Measurements from ENCODE around the gene TMEM178B.
"Not testable (repeated sequence)": the region's sequence is repeated elsewhere in the genome, so short reads cannot be mapped to it uniquely, and the experiment has no call there.

Gene TMEM178B

DNA sequence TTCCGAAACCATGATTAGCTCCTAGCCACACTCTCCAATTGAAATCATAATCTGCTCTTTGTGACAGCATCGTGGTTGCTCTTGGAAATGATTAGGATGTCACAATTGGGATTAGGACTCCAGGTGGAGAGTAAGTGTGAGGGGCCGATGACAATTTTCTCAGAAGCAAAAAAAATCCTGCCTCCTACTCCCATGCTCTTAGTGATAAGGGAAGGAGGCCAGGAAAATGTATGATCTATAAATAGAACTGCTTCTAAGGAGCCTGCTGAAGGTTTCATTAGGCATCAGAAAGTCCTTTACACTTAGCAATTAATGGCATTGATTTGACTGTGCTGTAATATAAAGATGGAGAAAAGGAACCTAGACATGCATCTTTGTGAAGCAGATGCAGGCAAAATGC lies 251.0 kb downstream of the TMEM178B start:
- no peak for DNase-seq

DNA sequence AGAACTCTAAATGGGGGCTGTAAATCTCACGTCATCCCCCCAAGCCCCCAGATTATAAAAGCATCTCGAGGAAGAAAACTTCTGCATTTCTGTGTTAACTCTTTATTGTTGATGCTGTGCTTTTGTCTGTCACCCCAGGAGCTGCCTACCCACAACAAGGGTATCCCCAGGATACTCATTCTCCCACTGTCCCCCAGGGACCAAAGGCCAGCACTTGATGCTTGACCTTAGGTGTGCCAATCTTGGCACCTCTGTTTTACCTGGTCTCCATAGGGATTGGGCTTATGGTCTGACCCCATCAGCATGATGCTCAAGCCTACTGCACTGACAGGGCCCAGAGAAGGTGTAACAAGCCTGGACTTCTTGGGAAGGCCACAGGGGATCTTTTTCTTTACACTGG lies 251.4 kb downstream of the TMEM178B start:
- no peak for DNase-seq

DNA sequence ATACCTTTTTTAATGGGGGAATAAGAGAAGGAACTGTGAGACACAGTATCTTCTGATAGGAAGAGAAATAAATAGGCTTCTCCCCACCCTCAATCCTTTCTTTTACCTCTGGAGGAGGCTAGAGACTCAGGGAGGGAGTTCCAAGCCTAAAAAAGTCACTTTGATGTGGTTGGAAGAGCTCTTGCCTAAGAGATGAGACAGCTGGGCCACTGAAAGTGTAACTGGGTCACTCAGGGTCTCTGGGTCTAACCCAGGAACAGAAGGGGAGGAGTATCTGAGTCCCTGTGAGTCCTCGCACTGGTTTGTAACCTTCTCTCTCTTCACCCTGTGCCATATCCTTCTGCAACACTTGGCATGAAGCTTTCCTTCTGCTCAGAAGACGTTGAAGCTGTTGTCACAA lies 254.4 kb downstream of the TMEM178B start:
- DNase-seq, result no peak

DNA sequence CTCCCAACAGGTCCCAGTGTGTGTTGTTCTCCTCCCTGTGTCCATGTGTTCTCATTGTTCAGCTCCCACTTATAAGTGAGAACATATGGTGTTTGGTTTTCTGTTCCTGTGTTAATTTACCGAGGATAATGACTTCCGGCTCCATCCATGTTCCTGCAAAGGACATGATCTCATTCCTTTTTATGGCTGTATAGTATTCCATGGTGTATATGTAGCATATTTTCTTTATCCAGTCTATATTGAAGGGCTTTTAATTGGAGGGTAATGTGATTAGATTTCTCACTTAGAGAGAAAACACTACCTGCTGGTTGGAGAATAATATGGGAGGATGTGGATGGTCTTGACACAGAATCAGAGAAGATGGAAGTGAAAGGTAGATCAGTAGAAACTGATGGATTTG lies 256.4 kb downstream of the TMEM178B start:
- not testable (repeated sequence) for DNase-seq

DNA sequence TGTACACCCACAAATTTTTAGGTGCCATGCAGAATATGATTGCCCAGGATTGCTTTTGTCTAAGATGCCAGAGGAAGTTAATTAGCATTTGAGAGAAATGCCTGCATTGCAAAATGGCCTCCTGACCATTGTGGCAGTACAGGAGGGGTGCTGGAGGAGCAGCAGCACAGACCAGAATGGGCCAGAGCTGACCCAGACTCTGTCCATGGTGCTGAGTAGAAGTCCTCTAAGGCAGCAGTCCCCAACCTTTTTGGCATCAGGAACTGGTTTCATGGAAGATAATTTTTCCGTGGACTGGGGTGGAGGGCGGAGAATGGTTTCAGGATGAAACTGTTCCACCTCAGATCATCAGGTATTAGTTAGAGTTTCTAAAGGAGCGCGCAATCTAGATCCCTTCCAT lies 259.6 kb downstream of the TMEM178B start:
- DNase-seq, result no peak

DNA sequence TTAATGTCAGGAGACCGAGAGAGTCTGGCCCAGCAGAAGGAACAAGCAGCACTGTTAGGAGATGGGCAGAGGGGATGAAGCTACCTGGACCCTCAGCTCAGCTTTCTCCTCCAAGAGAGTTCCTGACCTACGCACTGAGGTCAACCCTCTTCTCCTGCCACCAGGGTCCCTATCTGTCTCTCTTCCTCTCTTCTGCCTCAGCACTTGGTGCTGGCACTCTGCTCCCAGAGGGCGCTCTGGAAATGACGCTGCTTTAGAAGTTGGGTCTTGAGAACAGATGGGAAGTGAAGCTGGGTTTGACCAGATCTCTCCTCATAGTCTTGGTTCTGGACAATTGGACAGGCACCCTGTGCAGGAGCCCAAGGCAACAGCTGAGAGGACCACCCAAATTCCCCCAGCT lies 261.3 kb downstream of the TMEM178B start:
- DNase-seq, result no peak

DNA sequence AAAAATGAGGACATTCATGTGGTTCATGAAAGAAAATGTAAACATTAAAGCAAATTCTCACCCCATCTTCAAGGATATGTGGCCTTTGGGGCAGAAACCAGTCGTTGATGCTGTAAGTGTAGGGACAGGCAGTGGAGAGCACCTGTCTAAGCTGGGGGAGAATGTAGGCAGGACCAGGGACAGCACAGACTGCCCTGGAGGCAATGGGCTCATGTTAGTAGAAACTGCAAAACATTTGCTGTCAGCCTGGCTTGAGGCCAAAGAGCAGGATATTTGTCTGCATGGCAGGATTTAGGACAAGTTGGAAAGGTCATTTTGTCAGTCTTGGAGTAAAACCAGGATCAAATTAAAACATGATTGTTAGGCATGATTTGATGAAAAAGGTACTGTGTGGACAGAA lies 265.7 kb downstream of the TMEM178B start:
- no peak for DNase-seq

DNA sequence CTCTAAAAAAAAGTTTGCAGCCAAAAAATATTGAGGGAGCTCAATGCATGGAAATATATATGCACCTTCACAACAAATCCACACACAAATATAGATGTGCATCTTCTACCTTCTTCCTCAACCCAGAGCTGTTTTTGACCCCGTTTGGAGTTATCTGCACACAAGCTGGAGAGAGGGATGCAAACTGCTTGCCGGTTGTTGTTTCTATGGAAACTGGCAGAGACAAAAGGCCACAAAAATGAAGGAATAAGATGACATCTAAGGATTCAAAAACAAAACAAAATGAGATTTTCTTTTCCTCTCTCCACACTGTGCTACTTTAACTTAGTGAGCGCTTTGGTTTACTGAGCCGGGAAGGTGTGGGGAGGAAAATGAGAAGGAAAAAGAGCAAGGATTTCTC lies 267.1 kb downstream of the TMEM178B start:
- no peak for DNase-seq

DNA sequence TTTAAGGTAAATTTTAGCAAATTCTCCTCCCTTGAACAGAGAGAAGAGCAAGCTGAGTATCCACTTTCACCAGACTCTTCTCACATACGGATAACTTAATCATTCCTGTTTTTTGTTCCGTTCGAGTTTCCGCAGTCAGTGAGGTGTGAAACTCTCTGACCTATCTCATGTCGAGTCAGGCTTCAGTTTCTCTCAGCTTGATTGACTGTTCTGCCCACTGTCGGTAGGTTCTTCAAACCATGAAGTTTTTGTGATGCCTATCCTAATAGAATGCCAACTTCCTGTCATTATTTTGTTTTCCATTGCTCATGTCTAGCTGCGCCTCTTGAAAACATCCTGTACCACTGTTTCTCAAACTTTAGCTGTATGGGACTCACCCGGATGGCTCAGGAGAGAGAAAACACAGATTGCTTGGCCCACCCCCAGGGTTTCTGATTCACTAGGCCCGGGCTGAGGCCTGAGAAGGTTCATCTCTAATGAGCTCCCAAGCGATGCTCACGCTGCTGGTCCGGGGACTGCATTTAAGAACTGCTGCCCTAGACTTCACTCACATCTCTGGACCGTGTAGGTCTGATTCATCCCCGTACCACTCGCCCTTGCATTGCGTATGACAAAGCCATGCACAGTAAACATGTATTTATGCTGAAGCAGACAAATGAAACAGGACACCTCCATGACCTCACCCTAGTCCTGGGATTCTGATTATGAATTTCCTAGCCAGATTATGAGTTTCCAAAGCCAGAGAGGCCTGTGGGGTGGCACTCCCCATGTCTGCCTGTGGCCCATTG lies 269.0 kb downstream of the TMEM178B start:
- no peak for DNase-seq

DNA sequence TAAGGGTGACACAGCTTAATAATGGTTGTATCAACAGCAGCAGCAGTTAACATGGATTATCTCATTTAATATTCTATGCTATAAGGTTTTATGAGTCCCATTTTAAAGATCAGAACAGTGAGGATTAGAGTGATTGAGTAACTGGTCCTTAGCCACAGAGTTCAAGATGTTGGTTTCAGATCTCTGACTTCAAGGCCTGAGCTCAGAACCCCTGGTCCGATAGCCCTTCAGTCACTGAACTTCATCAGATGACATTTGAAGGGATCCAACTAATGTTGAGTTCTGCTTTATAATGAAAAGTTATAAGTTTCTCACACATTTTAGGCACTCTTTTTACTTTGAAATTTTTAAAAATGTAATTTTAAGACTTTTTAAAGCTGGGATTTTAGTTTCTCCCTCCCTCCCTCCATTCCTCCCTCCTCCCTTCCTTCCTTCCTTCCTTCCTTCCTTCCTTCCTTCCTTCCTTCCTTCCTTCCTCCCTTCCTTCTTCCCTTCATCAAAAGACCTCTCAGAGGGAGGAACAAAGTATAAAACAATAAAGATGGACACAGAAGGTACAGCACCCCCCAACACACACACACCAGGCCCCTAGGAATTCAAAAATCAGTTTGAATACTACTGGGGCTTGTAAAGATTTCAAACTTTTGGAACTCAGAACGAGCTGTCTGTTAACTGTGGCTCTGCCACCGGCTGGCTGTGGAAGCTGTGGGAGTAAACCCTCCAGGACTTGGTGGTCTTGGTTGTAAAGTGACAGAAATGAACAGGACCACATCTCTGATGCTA lies 270.5 kb downstream of the TMEM178B start:
- DNase-seq, result no peak

DNA sequence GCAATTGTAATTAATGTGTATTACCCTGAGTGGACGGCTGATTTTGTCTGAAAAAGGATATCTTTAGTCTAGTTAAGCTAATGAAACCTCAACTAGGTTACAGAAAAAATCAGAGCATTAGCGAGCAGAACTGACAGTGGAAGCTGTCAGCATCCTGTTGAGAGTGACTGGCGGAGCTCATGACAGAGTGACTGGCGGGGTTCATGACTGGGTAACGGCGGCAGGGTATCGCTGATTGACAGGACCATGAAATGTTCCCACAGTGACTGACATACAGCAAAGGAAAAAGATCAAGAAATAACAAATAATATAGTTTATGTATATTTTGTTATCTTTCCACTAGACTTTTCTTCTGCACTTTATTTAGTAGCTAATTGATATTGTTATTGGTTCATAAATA lies 274.9 kb downstream of the TMEM178B start:
- no peak for DNase-seq

DNA sequence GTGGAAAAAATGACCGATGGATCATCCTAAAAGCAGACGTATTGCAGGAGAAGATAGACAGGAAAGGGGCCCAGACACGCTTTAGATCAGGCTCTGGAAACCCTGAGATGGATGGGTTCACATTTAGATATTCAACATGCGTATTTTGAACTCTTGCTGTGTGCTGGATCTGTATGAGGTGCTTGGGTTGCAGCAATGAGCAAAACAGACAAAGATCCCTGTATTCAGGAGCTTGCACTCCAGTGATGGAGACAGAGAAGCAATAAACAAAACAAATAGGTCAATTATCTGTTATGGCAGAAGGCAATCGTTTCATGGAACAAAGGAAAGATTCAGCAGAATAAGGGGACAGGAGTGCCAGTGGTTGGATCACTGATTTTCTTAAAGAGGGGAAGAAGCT lies 275.5 kb downstream of the TMEM178B start:
- no peak for DNase-seq

DNA sequence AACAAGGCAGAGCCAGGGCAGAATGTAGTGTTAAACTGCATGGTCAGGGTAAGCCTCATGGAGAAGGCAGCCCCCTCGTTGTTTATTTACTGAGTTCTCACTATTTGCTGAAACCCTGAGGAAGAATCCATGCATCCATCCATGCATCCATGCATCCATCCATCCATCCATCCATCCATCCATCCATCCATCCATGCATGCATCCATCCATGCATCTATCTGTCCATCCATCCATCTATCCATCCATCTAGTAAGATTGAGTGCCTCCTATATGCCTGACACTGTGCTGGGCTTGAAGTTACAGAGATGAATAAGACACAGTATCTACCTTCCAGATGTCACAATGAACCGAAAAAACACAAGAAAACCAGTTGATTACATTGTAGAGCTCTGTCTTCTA lies 275.9 kb downstream of the TMEM178B start:
- no peak for DNase-seq

DNA sequence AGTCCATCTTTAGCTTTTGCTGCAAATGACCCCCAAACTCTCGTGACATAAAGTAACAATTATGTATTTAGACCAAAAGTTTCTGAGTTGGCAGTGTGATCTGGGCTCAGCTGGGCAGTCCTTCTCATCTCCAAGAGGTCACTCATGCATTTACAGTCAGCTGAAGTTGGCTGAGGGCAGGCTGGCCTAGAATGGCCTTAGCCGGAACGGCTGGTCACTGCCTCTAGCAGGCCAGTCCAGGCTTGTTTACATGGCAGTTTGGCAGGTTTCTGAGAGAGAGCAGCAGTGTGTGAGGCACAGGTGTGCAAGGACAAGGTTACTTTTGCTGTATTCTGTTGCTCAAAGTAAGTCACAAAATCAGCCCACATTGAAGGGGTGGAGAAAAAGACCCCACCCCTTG lies 277.3 kb downstream of the TMEM178B start:
- DNase-seq, result no peak

DNA sequence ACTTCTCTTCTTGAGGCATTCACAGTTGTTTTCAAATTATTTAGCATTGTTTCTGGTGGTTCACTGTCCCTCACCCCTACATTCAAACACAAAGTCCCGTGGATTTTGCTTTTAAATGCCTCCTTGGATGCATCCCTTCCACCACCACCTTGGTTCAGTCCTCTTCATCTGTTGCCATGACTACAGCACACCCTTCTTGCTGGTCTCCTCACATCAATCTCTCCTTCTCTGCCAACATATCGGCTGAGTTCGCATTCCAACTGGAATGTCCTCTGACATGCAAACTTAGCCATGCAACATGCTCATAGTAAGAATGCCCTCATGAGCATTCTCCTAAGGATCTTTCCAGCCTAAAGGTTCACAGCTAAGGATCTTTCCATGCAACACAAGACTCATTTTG lies 279.1 kb downstream of the TMEM178B start:
- DNase-seq, result no peak

DNA sequence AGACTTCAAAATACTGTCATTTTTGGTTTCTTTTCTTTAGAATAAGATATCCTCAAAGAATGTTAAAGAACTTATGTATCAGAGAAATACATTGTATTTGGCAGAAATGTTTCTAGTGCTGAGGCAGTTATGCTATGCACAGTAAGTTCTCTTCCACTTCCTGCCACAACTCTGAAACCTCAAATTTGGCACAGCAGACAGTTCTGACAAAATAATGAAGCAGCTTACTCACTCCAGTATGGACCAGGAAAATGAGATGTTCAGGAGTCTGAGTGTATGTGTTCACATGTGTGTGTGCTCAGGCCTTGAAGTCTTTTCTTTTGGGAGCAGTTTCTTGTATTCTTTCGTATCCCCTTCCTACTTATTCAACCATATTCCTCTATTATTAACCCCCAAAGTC lies 280.4 kb downstream of the TMEM178B start:
- DNase-seq, result no peak

DNA sequence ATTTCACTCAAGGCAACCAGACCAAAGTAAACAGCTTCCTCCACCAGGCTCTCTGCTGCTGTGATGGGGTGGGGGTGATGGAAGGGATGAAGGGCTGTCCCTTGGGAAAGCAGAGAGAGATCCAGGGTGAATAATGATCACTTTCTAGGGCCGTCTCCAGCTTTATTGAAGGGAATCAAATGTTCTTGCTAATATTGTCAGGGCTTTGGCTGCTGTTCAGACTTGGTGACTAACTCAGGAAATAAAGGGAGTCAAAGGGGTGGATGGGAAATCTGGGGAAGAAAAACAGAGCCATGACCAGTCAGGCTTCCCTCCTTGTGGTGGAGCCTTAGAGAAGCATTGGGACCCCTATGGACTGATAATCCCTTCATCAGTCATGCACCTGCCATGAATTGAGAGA lies 281.2 kb downstream of the TMEM178B start:
- DNase-seq, result no peak

DNA sequence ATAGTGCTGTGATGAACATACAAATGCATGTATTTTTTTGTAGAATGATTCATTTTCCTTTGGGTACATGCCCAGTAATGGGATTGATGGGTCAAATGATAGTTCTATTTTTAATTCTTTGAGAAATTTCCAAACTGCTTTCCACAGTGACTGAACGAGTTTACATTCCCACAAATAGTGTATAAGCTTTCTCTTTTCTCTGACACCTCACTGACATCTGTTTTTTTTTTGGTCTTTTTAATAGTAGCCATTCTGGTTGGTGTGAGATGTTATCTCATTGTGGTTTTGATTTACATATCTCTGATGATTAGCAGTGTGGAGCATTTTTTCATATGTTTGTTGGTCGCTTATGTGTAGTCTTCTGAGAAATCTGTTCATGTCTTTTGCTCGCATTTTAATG lies 282.3 kb downstream of the TMEM178B start:
- DNase-seq, result no peak

DNA sequence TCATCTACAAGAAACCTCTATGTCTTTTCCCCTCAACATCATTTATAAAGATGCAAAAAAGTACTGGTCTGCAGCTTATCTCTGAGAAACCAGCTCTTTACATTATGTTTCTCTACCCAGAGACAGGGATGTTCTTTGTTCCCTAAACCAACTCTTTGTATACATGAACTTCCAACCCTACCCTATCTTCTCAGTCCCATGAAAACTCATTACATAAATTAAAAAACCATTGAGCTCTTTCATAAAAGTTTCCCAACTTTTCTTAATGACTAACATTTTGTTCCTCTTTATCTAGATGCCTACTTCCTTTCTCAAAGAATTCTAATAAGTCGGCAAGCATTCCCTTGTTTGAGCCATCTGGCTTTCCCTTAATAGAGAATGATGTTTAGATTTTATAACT lies 284.5 kb downstream of the TMEM178B start:
- DNase-seq, result no peak

DNA sequence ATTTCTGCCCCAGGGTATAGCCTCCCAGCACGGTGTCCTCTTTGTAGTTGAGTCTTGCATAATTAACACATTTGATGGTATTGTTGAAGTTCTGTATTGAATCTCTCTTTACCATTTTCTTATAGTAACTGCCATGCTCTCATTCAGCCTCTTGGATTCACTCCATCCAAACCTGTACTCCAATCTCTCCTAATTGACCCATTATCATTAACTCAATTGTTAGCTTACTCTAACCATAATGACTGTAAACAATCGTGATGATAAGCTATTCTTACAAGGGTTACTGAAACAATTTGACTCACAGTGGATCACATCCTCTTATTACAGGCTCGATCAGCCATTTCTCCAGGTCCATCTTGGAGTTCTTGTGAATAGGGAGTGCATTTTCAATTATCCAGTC lies 285.4 kb downstream of the TMEM178B start:
- DNase-seq, result no peak

DNA sequence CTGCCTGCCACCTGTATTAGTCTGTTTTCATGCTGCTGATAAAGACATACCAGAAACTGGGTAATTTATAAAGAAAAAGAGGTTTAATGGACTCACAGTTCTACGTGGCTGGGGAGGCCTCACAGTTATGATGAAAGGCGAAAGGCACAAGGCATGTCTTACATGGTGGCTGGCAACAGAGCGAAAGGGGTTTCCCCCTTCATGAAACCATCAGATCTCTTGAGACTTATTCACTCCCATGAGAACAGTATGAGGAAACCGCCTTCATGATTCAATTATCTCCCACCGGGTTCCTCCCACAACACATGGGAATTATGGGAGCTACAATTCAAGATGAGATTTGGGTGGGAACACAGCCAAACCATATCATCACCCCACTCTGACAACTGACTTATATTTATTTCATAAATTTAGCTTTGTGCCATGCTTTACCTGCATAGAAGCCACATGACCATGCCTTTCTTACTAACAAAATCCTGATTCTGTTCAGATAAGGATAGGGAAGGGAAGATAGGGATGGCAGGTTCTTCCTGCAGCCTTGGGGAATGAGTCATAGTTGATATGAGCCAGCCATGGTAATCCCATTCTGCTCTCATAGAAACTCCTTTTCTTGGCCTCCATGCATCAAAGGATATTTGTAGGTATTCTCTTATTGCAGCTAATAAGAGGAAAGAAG lies 286.0 kb downstream of the TMEM178B start:
- no peak for DNase-seq

DNA sequence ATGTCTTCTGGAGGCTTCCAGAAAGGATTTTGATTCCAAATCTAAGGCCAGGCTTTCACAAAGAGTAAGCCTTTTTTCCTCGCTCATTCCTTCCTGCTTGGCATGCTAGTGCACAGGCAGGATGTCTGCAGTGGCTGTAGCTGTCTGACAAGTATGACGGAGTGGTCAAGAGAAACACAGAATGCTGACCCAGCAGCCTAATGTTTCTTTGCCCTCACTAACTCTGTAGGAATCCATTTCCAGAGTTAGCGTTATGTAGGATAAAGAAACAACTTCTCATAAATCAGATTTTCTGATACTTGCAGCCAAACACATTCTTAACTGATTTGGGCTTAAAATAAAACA lies 286.5 kb downstream of the TMEM178B start:
- DNase-seq, result no peak

DNA sequence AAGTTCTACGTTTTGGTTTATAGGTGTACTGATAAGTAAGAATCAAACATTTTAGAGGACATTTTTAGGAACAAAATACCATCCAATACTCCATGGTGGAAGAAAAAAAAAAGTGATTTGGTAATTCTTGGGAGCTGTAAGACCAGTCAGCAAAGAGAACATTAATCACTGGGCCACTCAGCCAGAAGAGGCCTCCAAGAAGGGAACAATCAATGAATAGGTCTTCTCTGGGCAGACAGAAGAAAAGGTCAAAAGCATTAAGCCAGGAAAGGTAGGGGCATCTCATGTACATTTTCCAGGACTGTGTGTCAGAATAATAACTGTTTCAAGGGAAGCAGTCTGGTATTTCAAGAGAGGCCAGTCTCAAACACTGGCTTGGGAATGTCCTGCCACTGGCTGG lies 286.9 kb downstream of the TMEM178B start:
- DNase-seq, result no peak

DNA sequence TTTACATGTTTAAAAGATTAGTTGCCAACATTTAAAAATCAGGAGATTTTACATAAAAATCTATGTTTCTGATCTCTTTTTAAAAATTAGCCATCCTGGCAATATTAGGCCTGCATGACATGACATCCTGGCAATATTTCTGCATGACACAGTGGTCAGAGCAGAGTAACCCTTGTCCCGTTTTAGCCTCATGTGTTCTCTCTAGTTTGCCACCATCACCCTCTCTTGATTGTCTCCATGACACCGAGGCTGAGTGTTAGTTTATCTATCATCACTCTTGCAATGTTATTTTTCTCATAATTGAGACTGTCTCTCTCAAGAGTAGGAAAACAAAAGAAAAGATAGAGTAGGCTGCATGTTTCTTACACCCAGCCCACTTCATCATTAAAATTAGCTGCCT lies 287.6 kb downstream of the TMEM178B start:
- no peak for DNase-seq
